ENCODE data around the gene MRPS5.

Gene MRPS5

GRCh38 chr2:95086017-95086416 is 35.6 kb downstream of the MRPS5 start:
- DNase-seq = no peak

GRCh38 chr2:95082477-95082876 is 39.1 kb downstream of the MRPS5 start:
- no peak for DNase-seq

- DNase-seq = no peak
Measured at GRCh38 chr2:95079199-95079683, 42.4 kb downstream of the MRPS5 start.

- no peak for DNase-seq
Measured at GRCh38 chr2:95077861-95078603, 43.6 kb downstream of the MRPS5 start.

GRCh38 chr2:95077530-95077825 is 44.1 kb downstream of the MRPS5 start:
- DNase-seq = no peak

GRCh38 chr2:95076705-95077529 is 44.7 kb downstream of the MRPS5 start:
- DNase-seq = no peak

GRCh38 chr2:95075440-95076132 is 46.0 kb downstream of the MRPS5 start:
- no peak for DNase-seq

- DNase-seq = no peak
Measured at GRCh38 chr2:95074663-95075439, 46.8 kb downstream of the MRPS5 start.

- no peak for DNase-seq
Measured at GRCh38 chr2:95073856-95074662, 47.5 kb downstream of the MRPS5 start.

- no peak for DNase-seq
Measured at GRCh38 chr2:95072424-95072823, 49.2 kb downstream of the MRPS5 start.

GRCh38 chr2:95071856-95072255 is 49.8 kb downstream of the MRPS5 start:
- DNase-seq = no peak

- DNase-seq = no peak
Measured at GRCh38 chr2:95069465-95069864, 52.1 kb downstream of the MRPS5 start.

- no peak for DNase-seq
Measured at GRCh38 chr2:95068256-95068655, 53.4 kb downstream of the MRPS5 start.

- no peak for DNase-seq
Measured at GRCh38 chr2:95063086-95063958, 58.3 kb downstream of the MRPS5 start.

- DNase-seq = no peak
Measured at GRCh38 chr2:95062242-95063085, 59.1 kb downstream of the MRPS5 start.

- DNase-seq = no peak
Measured at GRCh38 chr2:95061601-95062183, 59.9 kb downstream of the MRPS5 start.

GRCh38 chr2:95061119-95061512 is 60.5 kb downstream of the MRPS5 start:
- no peak for DNase-seq

- DNase-seq = no peak
Measured at GRCh38 chr2:95060446-95061118, 61.0 kb downstream of the MRPS5 start.

Data from KG1 (cell line).